Measurements from ENCODE around the gene MYT1. TPM values are rescaled to one million over a fixed set of nuclear protein-coding genes. Genes with fewer than 3 reads are reported as not detected.
"Not testable (repeated sequence)": the region's sequence is repeated elsewhere in the genome, so short reads cannot be mapped to it uniquely, and the experiment has no call there.

MYT1 gene
- not detected in 2 replicates for total RNA-seq

DNA sequence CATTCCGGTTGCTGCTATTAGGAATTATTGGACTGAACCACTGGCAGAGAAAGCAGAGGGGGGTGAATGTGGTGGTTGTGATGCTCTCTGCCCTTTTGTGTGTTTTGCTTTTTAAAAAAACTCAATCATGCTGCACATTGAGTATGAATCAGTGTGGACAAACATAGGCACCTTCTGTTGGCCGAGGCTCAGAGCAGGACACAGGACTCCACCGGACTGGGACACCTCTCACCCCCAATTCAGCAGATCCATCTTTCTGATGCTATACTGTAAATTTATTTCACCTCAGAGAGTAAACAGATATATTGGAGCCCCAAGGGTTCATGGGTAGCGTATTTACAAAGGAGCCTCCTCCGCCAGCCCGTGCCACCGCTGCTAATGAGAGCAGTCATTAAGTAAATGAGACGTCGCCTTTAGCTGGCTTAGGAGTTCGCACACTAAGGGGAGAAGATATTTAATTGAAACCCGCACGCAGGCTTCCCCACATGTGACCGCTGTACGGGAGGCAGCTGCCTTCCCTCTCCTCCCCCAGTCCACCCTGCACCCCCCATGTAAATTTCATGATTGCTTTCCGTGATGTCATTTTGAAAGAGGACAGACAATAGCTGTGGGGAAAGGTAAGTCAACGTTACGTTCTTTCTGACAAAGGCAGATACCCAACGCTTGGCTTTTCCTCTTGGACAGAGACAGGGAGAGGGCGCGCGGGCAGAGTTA, at the start of gene MYT1:
Gene MYT1, plus strand, starts transcription at position 330 of the 714 bp plus-strand sequence. CDS start 34,410 bp downstream, outside the sequence.
- no peak for DNase-seq (ENCODE audit: extremely low read depth, low read depth, low spot score)

DNA sequence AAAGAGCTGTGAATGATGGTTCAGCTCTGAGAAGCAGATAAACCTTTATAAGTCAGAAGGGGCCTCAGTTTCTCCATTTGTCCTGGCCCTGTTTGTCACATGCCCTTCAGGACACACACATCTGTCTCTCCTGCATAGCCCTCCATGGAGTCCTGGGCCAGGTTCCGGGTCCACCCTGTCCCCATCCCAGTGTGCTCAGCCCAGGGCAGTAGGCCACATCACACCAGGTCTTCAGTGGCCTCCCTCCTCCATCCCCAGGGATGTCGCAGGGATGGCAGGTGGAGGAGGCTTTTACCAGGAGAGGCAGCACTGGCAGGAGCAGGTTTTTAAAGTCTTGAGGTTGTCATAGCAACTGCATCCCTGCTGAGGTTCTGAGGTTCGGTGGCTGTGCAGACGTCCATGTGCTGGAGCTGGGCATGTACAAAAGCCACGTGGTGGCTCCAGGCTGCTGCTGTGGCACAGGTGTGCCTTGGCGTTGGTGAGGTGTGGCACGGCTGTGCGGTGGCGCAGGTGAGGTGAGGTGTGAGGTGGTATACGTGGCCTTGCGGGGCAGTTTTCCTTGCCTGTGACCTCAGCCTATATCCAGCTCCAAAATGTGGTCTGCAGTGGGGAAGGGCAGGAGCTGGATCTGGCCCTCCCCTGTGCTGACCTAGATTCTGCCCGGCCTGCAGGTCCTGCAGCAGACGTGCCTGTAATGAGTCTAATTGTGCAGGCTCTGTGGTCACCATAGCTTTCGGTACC, 48.9 kb upstream of the MYT1 start:
- no peak for DNase-seq (ENCODE audit: extremely low read depth, low read depth, low spot score)

DNA sequence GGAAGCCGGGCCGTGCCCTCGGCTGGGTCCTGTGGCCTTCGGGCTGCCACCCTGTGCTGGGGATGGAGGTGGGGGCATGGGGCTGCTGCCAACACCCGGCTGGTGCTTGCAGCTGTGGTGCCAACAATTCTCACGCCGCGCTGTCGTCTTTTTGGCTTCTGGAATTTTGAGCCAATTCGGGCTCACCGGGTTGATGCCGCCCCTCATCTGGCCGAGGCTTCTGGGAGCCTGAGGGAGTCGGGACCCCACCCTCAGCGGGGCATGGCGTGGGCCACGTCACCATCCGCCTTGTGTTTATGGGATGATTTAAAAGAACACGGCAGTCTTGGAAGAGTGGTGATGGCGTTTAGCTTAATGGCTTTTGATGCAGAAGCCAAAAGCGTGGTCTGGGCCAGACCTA, 48.2 kb upstream of the MYT1 start:
- DNase-seq (ENCODE audit: extremely low read depth, low read depth, low spot score): no peak

DNA sequence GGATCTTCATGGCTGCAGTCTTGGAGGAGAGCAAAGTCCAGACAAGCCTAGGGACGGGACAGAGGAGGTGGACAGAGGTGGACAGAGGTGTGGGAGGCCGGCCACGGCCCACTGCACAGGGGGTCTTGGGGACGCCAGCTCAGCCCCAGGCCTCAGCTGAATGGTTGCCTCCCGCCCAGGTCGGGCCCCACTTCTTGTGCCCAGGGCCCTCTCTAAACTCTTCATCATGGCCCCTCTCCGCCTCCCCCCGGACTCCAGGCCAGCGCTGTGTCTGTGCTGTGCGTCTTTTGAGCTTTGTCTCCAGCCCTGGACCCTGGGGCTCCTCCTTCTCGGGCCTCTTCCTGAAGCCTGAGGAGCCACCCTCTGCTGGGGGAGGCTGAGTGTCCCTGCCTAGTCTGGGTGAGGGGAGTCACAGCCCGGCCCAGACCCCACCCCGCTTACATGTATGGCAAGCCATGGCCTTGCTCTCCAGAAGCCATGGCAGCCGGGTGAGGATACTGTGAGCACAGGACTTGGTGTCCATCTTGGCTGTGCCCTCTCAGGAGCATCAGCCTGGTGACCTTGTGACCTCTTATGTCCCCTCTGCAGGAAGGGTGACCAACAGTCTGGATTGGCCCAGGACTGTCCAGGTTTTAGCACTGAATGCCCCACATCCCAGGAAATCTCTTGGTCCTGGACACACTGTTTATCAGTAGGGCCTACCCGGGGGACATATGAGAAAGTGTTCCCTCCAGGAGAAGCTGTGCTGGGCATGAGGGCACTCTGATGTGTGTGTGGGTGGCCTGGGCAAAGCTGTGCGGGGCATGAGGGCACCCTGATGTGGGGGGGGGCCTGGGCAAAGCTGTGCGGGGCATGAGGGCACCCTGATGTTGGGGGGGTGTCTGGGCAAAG, 47.5 kb upstream of the MYT1 start:
- DNase-seq (ENCODE audit: extremely low read depth, low read depth, low spot score): no peak

DNA sequence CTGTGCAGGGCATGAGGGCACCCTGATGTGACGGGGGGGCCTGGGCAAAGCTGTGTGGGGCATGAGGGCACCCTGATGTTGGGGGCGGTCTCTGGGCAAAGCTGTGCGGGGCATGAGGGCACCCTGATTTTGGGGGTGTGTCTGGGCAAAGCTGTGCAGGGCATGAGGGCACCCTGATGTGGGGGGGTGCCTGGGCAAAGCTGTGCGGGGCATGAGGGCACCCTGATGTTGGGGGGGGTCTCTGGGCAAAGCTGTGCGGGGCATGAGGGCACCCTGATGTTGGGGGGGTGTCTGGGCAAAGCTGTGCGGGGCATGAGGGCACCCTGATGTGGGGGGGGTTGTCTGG, 46.8 kb upstream of the MYT1 start:
- not testable (repeated sequence) for DNase-seq (ENCODE audit: extremely low read depth, low read depth, low spot score)

DNA sequence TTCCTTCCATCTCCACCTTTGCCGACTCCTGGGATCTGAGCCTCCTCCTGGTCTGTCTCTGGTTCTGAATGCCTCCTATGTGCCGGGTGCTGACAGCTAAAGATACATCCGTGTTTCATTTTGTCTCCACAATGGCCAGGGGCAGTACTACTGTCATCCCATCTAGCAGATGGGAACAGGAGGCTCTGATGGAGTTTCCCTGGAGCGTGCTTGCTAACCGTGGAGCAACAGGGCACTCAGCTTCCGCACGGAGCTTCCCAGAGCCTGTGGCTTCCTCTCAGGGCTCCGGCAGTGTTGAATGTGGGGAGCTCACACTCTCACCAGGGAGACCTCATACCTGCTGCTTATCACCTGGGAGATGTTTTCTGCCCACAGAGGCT, 45.0 kb upstream of the MYT1 start:
- DNase-seq (ENCODE audit: extremely low read depth, low read depth, low spot score): no peak

DNA sequence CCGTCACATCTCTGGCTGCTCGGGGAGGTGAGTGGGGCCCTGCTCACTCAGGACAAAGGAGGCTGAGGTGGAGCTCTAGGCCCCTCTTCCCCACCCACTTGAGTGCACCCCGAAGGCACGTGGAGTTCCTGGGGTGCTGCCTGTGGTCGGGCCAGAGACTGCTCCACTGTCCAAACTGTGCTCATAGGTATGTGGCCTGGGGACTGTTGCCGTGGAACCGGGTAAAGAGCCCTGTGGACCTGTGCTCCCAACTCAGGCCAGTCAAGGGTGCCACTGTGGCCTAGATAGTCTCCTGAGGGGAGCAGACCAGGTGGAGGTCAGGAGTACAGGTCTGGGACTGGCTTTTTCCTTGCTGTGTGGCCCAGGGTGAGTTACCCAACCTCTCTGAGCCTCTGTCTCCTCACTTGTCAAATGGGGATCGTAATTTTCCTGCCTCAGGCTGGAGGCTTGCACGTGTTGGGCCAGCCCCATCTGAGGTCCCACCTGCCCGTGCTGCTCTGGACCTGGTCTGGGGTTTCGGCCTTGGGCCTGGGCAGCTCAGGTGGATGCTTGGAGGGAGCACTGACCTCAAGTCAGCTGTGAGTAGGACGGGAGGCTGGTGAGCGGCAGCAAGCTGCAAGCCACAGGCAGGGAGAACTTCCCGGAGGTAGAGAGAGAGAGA, 44.4 kb upstream of the MYT1 start:
- DNase-seq (ENCODE audit: extremely low read depth, low read depth, low spot score): no peak

DNA sequence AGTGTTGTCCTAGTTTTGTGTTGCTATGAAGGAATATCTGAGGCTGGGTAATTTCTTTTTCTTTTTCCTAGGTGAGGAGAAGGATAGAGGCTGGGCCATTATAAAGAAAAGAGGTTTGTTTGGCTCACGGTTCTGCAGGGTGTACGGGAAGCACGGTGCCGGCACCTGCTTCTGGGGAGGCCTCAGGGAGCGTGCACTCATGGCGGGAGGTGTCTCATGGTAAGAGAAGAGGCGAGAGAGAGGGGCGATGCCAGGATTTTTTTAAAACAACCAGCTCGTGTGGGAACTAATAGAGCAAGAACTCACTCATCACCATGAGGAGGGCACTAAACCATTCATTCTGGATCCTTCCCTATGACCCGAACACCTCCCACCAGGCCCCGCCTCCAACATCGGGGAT, 42.7 kb upstream of the MYT1 start:
- DNase-seq (ENCODE audit: extremely low read depth, low read depth, low spot score): no peak

DNA sequence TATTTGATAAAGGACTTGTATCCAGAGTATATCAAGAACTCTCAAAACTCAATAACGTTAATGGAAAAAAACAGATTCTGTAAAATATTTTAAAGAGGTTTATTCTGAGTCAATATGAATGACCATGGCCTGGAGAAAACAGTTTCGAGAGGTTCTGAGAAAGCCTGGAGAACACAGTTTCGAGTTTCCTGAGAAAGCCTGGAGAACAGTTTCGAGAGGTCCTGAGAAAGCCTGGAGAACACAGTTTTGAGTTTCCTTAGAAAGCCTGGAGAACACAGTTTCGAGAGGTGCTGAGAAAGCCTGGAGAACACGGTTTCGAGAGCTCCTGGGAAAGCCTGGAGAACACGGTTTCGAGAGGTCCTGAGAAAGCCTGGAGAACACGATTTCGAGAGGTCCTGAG, 41.3 kb upstream of the MYT1 start:
- DNase-seq (ENCODE audit: extremely low read depth, low read depth, low spot score): not testable (repeated sequence)

DNA sequence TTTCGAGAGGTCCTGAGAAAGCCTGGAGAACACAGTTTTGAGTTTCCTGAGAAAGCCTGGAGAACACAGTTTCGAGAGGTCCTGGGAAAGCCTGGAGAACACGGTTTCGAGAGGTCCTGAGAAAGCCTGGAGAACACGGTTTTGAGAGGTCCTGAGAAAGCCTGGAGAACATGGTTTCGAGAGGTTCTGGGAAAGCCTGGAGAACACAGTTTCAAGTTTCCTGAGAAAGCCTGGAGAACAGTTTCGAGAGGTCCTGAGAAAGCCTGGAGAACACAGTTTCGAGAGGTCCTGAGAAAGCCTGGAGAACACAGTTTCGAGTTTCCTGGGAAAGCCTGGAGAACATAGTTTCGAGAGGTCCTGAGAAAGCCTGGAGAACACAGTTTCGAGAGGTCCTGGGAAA, 40.7 kb upstream of the MYT1 start:
- DNase-seq (ENCODE audit: extremely low read depth, low read depth, low spot score): not testable (repeated sequence)

DNA sequence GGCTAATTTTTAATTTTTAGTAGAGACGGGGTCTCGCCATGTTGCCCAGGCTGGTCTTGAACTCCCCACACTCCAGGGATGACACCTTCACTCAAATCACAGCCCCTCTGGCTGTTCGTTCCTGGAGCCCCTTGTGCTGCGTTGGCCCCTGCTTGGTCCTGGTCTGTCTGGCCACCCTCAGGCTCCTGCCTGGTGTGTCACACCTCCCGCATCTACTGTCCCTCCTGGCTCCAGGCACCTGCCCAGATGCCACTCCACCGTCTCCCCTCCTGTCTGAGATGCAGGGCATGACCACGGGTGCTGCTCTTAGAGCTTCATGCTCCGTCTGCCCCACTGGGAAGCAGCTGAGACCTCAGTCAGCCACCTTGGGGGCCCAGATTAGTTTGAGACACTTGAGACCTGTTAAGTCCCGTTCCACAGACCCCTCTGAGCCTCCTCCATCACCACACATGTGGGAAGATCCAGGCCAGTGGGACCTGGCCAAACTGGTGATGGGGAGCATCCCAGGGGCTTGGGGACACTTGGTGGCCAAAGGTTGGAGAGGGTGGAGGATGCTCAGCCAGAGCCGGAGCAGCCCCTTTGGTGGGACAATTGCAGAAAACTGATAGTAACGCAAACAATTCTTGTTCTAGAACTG, 35.0 kb upstream of the MYT1 start:
- DNase-seq (ENCODE audit: extremely low read depth, low read depth, low spot score): no peak

DNA sequence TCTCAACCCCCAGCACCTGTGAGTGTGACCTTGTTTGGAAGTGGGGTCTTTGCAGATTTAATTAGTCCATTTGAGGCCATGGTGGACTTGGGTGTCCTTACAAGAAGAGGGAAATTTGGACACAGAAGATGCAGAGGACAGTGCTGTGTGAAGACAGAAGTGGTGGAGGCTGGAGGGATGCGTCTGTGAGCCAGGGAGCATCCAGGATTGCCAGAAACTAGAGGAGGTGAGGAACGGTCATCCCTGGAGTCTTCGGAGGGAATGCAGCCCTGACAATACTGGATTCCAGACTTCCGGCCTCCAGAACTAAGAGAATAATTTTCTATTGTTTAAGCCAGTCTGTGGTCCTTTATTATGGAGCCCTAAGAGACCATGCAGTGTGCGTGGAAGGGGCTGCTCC, 34.0 kb upstream of the MYT1 start:
- no peak for DNase-seq (ENCODE audit: extremely low read depth, low read depth, low spot score)

DNA sequence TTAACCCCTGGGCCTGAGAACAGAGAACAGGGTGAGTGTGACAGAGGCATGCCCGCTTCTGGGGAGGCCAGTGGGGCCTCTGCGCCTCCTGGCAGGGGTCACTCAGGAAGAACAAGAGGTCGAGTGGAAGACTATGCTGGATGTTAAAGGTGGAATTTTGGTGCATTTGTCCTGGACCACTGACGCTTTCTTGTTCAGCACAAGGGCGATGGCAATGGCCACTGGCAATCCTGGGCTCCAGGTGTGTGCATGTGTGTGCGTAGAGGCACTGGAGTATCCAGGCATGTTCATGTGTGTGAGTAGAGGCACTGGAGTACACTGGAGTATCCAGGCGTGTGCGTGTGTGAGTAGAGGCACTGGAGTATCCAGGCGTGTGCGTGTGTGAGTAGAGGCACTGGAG, 33.4 kb upstream of the MYT1 start:
- no peak for DNase-seq (ENCODE audit: extremely low read depth, low read depth, low spot score)

DNA sequence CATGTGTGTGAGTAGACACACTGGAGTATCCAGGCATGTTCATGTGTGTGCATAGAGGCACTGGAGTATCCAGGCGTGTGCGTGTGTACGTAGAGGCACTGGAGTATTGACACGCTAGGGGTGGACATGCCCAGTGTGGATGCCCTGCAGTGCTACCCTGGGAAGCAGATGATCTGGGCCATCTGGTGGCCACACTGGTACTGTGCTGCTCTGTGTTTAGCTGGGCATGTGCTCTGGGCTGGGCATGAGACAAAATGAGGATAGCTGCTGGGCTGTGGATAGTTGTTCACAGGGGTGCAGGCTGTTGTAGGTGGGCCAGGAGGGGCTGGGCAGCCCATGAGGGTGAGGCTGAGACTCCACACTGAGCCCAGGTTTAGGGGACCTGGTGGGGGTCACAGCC, 32.8 kb upstream of the MYT1 start:
- no peak for DNase-seq (ENCODE audit: extremely low read depth, low read depth, low spot score)

DNA sequence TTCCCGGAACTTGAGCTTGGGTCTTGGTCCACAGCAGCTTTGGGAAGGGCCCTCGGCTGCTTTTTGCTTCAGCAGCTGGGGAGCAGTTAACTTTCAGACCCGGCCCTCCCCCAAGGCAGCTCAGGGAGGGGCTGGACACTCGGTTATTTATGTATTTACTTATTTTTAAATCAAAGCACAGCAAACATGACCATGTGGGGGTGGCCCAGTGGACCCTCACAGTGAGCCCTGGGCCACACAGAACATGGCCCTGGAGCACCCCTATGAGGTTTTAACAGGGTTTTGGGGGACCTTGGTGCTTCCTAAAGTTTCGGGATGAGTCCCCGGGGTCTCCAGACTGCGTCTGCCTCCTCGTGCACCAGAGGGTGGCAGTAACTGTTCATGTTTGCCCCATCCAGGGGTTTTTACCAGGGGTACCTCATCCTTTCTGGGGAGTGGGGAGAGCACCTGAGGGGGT, 30.3 kb upstream of the MYT1 start:
- no peak for DNase-seq (ENCODE audit: extremely low read depth, low read depth, low spot score)

DNA sequence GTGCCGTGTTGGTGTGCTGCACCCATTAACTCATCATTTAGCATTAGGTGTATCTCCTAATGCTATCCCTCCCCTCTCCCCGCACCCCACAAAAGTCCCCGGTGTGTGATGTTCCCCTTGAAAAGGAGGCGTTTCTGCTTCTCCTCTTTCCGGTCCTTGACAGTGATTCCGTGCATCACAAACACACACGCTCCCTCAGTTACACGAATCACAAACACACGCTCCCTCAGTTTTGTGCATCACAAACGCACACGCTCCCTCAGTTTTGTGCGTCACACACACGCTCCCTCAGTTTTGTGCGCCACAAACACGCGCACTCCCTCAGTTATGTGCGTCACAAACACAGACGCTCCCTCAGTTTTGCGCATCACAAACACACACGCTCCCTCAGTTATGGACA, 29.5 kb upstream of the MYT1 start:
- not testable (repeated sequence) for DNase-seq (ENCODE audit: extremely low read depth, low read depth, low spot score)

DNA sequence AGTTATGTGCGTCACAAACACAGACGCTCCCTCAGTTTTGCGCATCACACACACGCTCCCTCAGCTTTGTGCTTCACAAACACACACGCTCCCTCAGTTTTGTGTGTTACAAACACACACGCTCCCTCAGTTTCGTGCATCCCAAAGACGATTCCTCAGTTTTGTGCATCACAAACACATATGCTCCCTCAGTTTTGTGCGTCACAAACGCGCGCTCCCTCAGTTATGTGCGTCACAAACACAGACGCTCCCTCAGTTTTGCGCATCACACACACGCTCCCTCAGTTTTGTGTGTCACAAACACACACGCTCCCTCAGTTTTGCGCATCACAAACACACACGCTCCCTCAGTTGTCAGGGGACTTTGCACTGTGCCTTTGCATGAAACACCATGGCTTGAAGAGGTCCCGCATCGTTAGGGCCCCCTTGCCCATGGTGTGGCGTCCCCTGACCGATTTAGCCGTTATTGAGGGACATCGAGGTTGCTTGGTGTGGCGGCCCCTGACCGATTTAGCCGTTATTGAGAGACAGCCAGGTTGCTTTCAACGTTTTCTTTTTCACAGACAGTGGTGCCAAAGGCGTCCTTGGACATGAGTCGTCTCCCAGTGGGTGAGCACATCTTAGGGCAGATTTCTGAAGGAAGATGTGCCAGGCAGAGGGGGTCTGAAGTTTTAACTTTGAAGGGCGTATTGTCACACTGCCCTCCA, 28.1 kb upstream of the MYT1 start:
- DNase-seq (ENCODE audit: extremely low read depth, low read depth, low spot score): no peak

DNA sequence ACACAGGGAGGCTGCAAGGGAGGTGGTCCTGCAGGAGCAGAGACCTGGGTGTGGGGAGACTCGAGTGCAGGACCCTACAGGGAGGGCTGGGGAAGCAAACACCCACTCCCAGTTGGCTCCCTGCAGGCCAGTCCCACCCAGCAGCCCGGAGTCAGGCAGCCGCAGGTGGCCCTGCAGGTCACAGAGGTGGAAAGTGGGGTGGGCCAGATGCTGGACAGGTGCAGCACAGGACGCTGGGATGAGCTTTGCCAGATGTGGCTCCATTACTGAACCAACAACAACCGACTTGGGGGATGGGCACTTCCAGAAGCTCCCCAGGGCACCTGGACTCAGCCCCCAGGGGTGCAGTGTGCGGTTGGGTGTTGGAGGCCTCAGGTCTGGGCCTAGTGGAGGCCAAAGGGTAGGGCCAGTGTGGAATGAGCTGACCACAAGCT, 26.6 kb upstream of the MYT1 start:
- no peak for DNase-seq (ENCODE audit: extremely low read depth, low read depth, low spot score)

DNA sequence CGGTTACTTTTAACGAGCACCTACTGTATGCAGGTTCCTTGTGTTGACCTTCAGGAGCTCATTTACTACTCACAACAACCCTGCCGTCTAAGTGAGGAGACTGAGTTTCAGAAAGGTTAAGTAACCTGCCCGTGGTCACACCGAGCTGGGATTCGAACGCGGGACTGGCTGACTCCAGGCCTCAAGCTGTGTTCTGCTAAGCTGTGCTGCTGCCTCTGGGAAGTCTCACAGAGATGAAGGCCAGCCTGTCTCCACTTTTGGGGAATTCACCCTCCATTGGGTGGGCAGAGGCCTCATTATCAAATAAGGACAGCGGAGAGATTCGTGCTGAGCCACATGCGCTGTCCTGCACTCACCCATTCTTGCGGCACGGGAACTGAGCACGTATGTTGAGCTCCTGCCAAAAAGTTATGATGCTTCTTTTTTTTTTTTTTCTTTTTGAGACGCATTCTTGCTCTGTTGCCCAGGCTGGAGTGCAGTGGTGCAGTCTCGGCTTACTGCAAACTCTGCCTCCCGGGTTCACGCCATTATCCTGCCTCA, 25.9 kb upstream of the MYT1 start:
- no peak for DNase-seq (ENCODE audit: extremely low read depth, low read depth, low spot score)

All from glomerular endothelial cell (primary cell).